DND-41 (cell line): ENCODE data around the gene GARIN1A.

Experiments
- ATAC-seq: fragments of 200-7000 bp; cut with Tn5 transposase; 3 replicates; pipeline ENCODE4 v1.9.1; 2021; ENCODE audit warnings: low read depth; ENCODE audit not compliant: insufficient read depth
- DNase-seq: peaks from one replicate; pipeline ENCODE4 v3.0.0-alpha.2; 2020
- H2AFZ ChIP-seq: 2 replicates; pipeline ENCODE4 v1.6.0; 2012; ENCODE audit warnings: low read depth, low read length
- H3K27ac ChIP-seq: 2 replicates; pipeline ENCODE4 v1.5.1; 2012; ENCODE audit warnings: low read length, inconsistent platforms
- H3K27me3 ChIP-seq: fragments of 200-600 bp; sonication (generic); 2 replicates; pipeline ENCODE4 v1.6.0; 2012; ENCODE audit warnings: low read length, mild to moderate bottlenecking, inconsistent platforms; ENCODE audit not compliant: insufficient read depth, poor library complexity
- H3K36me3 ChIP-seq: 2 replicates; pipeline ENCODE4 v1.5.1; 2012; ENCODE audit warnings: low read length, inconsistent platforms; ENCODE audit not compliant: insufficient read depth
- H3K4me1 ChIP-seq: 2 replicates; pipeline ENCODE4 v1.5.1; 2012; ENCODE audit warnings: mild to moderate bottlenecking, low read length; ENCODE audit not compliant: insufficient read depth
- H3K4me2 ChIP-seq: 2 replicates; pipeline ENCODE4 v1.6.0; 2012; ENCODE audit warnings: mild to moderate bottlenecking, moderate library complexity, low read length, inconsistent platforms; ENCODE audit not compliant: insufficient read depth
- H3K4me3 ChIP-seq, 2 experiments: fragments of 200-600 bp in 1 of 2; shearing (Covaris generic) in 1 of 2; 2 replicates each; pipeline ENCODE4 v1.5.1; 2012 to 2016; ENCODE audit warnings: inconsistent platforms in 2 of 2, low read length in 2 of 2, mild to moderate bottlenecking in 2 of 2, low read depth in 1 of 2, moderate library complexity in 1 of 2
- H3K79me2 ChIP-seq: 2 replicates; pipeline ENCODE4 v1.6.0; 2012; ENCODE audit warnings: low read length, inconsistent platforms; ENCODE audit not compliant: insufficient read depth
- H3K9ac ChIP-seq: 2 replicates; pipeline ENCODE4 v1.6.0; 2012; ENCODE audit warnings: low read depth, mild to moderate bottlenecking, inconsistent platforms, low read length, moderate library complexity
- H3K9me3 ChIP-seq: 2 replicates; pipeline ENCODE4 v1.5.1; 2012; ENCODE audit warnings: low read length, moderate library complexity, mild to moderate bottlenecking, inconsistent platforms; ENCODE audit not compliant: insufficient read depth, severe bottlenecking
- H4K20me1 ChIP-seq: 2 replicates; pipeline ENCODE4 v1.6.0; 2012; ENCODE audit warnings: low read length; ENCODE audit not compliant: insufficient read depth
- EZH2 ChIP-seq: IDR thresholded peaks from 3 replicates; pipeline ENCODE4 v1.6.1; 2012; ENCODE audit warnings: borderline replicate concordance, low read depth, mild to moderate bottlenecking, moderate library complexity, low read length, inconsistent platforms; ENCODE audit not compliant: severe bottlenecking
- TF ChIP-seq, protein P1 (sequence below): IDR thresholded peaks from 2 replicates; pipeline ENCODE4 v1.5.1; 2012; ENCODE audit warnings: borderline replicate concordance, low read length, moderate library complexity, mild to moderate bottlenecking; ENCODE audit not compliant: poor library complexity, severe bottlenecking; ENCODE audit errors: extremely low read depth

GARIN1A gene

DNA sequence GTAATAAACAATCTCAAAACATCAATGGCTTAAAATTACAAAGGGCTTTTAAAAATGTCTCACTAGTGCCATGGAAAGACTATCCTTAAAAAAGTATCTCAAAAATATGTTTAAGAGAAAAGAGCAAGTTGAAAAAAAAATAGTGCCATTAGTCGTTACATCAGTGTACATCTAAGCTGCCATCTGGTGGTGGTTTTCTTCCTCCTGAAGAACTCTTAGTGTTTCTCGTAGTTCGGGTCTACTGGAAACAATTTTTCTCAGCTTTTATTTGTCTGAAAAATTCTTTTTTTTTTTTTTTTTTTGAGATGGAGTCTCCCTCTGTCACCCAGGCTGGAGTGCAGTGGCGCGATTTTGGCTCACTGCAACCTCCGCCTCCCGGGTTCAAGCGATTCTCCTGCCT is 5.9 kb upstream of the GARIN1A start:
- Histone ChIP-seq H3K9me3 (peaks cover 2% of the 10 kb centered on the region), H4K20me1 (no peaks in the 10 kb centered on the region), H3K9ac (no peak overlapping the region), H2AFZ (no peak overlapping the region), H3K4me1 (no peaks in the 10 kb centered on the region), H3K27ac (no peak overlapping the region), H3K27me3 (no peaks in the 10 kb centered on the region), H3K36me3 (no peaks in the 10 kb centered on the region; the same call in 1 of the 2 replicates), H3K79me2 (no peaks in the 10 kb centered on the region), H3K4me2 (no peak overlapping the region), H3K4me3 (no peak overlapping the region)
- TF ChIP-seq, protein P1, sequence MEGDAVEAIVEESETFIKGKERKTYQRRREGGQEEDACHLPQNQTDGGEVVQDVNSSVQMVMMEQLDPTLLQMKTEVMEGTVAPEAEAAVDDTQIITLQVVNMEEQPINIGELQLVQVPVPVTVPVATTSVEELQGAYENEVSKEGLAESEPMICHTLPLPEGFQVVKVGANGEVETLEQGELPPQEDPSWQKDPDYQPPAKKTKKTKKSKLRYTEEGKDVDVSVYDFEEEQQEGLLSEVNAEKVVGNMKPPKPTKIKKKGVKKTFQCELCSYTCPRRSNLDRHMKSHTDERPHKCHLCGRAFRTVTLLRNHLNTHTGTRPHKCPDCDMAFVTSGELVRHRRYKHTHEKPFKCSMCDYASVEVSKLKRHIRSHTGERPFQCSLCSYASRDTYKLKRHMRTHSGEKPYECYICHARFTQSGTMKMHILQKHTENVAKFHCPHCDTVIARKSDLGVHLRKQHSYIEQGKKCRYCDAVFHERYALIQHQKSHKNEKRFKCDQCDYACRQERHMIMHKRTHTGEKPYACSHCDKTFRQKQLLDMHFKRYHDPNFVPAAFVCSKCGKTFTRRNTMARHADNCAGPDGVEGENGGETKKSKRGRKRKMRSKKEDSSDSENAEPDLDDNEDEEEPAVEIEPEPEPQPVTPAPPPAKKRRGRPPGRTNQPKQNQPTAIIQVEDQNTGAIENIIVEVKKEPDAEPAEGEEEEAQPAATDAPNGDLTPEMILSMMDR = peak; percentile 53
- no peak for TF ChIP-seq EZH2
- DNase-seq (no peak), ATAC-seq (no peak)

DNA sequence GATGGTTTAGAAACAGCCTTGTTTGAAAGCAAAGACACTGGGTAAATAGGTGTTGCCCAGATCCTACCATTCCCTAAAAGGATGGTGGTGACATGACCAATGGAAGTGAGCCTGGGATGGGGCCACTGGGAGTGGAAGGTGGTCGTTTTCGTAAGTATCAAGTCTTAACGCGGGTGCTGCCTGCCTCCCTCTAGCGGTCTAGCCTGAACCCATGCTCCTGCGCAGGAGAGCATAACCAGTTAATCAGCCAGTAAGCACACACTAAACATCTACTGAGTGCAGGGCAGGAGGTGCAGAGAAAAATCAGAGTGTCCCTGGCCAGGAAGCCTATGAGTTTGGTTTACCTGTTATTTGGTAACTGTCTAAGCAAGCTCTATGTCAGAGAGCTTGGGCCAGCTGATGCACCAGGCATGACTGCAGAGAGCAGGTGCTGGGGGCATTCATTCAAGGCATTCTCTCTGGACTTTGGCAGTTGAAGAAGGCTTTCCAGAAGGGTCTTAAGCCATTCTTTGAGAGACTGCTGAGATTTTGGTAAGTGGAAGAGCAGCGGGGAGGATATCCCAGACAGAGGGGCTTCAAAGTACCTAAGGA is 930 bp downstream of the GARIN1A start:
- no peak overlapping the region for H3K4me2 ChIP-seq
- H4K20me1 ChIP-seq = no peaks in the 10 kb centered on the region
- no peak for TF ChIP-seq EZH2
- TF ChIP-seq, protein P1 = no peak
- H3K4me3 ChIP-seq = no peak overlapping the region
- H3K36me3 ChIP-seq = no peaks in the 10 kb centered on the region
- H3K79me2 ChIP-seq = no peaks in the 10 kb centered on the region
- H3K9me3 ChIP-seq = no peaks in the 10 kb centered on the region
- H2AFZ ChIP-seq = no peak overlapping the region
- H3K27ac ChIP-seq = no peak overlapping the region
- ATAC-seq (no peak), DNase-seq (no peak)
- no peak overlapping the region for H3K9ac ChIP-seq
- H3K4me1 ChIP-seq = no peaks in the 10 kb centered on the region
- H3K27me3 ChIP-seq = no peaks in the 10 kb centered on the region

DNA sequence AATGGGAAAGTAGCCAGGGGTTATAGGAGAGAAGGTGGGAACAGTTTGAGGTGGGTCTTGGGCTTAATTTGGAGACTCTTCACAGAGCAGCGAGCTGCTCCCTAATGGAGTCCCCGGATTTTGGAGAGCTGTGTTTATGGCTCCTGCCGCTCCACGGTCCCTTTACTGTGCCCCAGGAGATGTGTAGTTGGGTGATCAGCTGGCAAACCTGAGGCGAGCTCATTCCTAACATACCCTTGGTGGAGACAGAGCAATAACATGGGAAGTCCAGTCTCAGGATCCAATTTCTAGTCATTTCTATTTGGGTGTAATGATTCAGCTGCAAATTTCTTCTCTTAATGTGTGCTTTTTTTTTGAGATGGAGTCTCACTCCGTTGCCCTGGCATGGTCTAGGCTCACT is 1.5 kb downstream of the GARIN1A start:
- Histone ChIP-seq H3K79me2 (no peaks in the 10 kb centered on the region), H3K4me3 (no peak overlapping the region), H3K4me1 (no peaks in the 10 kb centered on the region), H2AFZ (no peak overlapping the region), H3K27ac (no peak overlapping the region), H4K20me1 (no peaks in the 10 kb centered on the region), H3K36me3 (no peaks in the 10 kb centered on the region), H3K9me3 (no peaks in the 10 kb centered on the region), H3K4me2 (no peak overlapping the region), H3K27me3 (no peaks in the 10 kb centered on the region), H3K9ac (no peak overlapping the region)
- no peak for TF ChIP-seq EZH2
- TF ChIP-seq, protein P1 = no peak
- no peak for DNase-seq
- ATAC-seq = no peak

DNA sequence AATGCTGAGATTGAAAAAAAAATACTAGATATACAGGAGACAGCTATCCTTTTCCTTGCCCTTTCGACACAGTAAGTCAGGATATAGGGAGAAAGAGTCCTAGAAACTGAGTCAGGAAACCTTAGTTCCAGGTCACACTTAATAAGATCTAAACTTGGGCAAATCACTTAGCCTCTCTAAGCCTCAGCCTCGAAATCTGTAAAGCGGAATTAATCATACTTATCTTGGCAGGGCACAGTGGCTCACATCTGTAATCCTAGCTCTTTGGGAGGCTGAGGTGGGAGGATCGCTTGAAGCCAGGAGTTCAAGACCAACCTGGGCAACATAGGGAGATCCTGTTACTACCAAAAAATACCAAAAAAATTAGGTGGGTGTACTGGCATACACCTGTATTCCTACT is 4.6 kb downstream of the GARIN1A start:
- no peaks in the 10 kb centered on the region for H3K4me1 ChIP-seq
- no peak overlapping the region for H3K4me2 ChIP-seq
- no peak overlapping the region for H3K9ac ChIP-seq
- H3K4me3 ChIP-seq = no peak overlapping the region
- no peaks in the 10 kb centered on the region for H4K20me1 ChIP-seq
- no peaks in the 10 kb centered on the region for H3K36me3 ChIP-seq
- no peaks in the 10 kb centered on the region for H3K79me2 ChIP-seq
- H3K27me3 ChIP-seq = no peaks in the 10 kb centered on the region
- no peaks in the 10 kb centered on the region for H3K9me3 ChIP-seq
- ATAC-seq (no peak), DNase-seq (no peak)
- TF ChIP-seq, protein P1 = no peak
- no peak for TF ChIP-seq EZH2
- no peak overlapping the region for H2AFZ ChIP-seq
- H3K27ac ChIP-seq = no peak overlapping the region
